HG03103 (cell line): ENCODE results near the gene COPS2.
"Not testable (repeated sequence)": the region's sequence is repeated elsewhere in the genome, so short reads cannot be mapped to it uniquely, and the experiment has no call there.

Experiments used
- ATAC-seq: cut with Tn5 transposase; IDR thresholded peaks from one replicate; pipeline ENCODE4 v1.9.1; 2021; ENCODE audit warnings: low read depth; ENCODE audit not compliant: unreplicated experiment

Gene COPS2

DNA sequence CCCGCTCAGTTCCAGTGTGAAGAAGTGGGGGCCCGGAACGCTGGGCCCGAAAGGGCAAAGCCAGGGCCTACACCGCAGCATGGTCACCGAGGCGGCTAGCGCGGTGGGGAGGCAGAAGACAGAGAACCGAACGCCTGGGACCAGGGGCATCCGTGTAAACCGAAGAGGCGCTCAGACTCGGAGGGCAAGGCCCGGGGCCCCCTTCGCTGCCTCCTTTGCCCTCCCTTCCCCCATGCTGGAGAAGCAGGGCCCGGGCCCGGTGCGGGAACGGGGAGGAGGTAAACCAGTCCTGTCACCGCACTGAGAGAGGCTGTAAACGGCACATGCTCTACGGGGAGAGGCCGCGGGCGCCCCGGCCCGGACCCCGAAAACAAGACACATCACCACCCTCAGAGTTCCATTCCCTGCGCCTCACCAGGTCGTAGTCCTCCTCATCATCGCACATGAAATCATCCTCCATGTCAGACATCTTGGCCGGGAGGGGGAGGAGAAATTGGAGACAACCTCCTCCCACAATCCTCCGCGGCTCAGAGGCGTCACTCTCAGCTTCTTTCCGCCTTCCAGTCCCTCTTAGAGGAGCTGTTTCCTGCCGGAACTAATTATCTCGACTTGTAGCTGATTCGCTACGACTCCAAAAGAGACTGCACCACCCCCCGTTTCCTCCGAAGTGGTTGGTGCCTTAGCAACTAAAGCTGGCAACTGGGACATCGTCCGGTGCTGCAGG, at the start of gene COPS2:
TSS of gene COPS2 (minus strand) at position 490 of the 724 bp plus-strand sequence. CDS start at position 469, 21 bp downstream.
- ATAC-seq: peak; percentile 91

DNA sequence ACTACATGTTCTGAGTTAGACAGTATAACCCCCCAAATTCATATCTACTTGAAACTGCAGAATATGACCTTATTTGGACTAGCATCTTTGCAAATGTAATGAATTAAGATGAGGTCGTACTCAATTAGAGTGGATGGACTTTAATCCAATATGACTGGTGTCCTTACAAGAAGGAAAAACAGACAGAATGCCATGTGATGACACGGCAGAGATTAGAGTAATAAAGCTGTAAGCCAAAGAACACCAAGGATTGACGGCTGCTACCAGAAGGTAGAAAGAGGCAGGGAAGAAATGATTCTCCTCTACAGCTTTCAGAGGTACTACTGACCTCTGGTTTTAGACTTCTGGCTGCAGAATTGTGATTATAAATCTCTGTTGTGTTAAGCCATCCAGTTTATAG, 44.9 kb upstream of the COPS2 start:
- ATAC-seq: no peak

DNA sequence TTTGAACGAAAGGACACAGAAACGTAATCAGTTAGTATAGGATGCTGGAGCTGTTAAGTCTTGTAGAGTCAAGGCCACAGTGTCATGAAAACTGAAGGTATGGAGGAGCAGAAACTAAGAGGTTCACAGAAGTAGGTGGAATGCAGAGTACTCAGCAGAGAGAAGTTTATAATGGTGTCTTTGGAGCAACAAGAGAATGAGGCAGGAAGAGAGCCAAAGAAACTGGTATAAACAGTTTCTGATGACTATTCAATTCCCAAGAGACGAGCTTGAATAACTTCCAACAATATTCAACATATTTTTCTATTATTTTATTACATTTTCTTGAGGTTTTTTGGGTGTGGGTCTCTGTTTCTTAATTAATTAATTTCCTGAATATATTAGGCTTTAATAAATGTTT, 44.3 kb upstream of the COPS2 start:
- no peak for ATAC-seq

DNA sequence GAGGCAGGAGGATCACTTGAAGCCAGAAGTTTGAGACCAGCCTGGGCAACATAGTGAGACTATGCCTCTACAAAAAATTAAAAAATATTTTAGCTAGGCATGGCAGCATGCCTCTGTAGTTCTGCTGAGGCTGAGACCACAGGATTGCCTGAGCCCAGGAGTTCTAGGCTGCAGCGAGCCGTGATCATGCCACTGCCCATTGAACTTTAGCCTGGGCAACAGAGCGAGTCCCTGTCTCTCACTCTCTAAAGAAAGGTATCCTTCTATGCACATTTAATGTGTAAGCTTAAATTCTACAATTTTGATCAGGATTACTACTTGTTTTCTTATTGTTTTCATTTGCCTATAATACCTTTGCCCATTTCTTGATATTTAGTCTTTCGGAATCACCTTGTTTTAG, 41.5 kb upstream of the COPS2 start:
- no peak for ATAC-seq

DNA sequence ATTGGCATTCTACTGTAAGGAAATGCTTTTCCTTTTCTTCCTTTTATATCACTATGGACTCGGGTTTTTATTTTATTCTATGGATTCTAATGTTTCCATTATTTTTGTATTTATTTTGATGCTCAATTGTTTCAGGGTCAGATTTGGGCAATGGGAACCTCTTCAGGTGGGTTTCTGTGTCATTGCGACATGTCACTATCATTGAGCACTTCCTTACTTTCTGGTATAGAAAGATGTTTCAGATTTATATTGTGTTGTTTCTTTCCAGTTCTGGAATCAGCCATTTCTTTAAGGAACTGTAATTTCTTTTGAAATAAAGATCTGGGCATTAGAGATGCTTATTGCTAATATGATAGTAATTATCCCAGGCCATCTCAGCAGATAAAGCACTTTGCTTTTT, 36.5 kb upstream of the COPS2 start:
- no peak for ATAC-seq

DNA sequence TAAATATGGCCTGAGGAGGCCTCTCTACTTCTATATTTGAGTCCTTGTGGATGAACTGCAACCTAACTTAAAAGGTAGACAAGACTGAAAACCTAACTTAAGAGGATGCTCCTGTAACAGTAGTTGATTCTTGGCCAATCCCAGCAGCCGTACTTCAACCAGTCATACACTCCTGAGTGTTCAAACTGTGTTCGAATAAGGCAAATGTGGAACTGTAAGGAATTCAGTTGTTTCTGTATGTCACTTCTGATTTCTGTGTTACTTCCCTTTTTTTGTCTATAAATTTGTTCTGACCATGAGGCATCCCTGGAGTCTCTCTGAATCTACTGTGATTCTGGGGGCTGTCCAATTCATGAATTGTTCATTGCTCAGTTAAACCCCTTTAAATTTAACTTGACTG, 35.2 kb upstream of the COPS2 start:
- ATAC-seq: no peak

DNA sequence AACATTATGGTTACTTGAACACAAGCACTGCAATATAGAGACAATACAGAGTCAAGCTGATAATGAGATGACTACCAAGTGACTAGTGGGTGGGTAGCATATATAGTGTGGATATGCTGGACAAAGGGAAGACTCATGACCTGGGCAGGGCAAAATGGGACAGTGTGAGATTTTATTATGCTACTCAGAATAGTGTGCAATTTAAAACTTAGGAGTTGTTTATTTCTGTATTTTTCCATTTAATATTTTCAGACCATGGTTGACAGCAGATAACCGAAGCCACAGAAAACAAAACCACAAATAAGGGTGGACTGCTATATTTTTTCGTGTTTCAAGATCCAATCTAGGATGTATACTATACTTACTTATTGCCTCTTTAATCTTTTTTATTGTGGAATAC, 34.2 kb upstream of the COPS2 start:
- no peak for ATAC-seq

DNA sequence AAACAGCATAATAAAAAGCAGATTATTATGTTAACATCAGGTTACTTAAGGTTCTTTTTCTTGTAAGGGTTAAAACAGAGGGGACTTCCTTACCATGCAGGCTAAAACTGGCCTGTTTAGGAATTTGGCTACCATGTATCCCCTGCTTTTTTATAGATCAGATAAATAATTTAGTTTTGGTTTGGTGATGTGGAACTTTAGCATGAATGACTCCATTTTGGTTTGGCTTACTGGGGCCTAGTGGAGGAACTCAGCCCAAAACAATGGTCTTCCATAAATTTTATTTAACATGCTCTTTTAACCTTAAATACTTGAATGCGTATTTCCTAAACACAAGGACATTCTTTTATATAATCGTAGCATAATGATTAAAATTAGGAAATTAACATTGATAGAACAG, 33.5 kb upstream of the COPS2 start:
- no peak for ATAC-seq

DNA sequence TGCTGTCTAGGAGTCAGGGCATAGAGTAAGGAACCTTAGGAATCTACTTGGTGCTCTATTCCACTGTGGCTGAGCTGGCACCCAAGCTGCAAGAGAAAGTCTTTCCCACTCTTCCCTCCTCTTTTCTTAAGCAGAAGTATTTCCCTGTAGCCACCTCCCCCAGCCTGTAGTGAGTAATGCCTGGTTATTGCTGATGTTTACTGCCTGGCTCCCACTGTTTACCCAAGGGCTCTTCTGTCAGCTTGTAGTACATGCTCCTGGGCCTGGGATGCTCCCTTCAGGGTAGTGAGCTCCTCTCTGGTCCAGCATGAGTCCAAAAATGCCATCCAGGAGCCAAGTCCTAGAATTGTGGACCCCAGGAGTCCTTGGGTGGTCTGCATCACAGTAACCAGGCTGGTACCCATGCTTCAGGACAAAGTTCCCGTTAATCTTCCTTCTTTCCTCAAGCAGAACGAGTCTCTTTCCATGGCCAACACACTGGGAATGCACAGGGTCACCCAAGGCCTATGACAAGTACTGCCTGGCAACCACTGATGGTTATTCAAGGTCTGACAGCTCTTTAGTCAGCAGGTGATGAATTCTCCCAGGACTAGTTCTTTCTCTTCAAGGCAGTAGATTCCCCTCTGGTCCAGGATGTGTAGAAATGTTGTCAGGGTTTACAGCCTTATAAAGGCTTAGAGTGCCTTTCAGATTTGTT, 32.3 kb upstream of the COPS2 start:
- ATAC-seq: no peak

DNA sequence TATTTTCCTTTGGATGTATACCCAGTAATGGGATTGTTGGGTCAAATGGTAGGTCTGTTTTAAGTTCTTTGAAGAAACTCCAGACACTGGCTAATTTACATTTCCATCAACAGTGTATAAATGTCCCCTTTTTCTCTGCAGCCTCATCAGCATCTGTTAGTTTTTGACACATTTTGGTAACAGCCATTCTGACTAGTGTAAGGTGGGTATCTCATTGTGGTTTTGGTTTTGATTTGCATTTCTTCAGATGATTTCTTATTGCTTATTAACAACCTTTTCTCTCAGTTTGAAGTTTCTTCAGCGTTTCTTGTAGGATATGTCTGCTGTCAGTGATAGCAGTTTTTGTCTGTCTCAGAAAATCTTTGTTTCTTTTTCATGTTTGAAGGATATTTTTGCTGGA, 30.1 kb upstream of the COPS2 start:
- no peak for ATAC-seq

DNA sequence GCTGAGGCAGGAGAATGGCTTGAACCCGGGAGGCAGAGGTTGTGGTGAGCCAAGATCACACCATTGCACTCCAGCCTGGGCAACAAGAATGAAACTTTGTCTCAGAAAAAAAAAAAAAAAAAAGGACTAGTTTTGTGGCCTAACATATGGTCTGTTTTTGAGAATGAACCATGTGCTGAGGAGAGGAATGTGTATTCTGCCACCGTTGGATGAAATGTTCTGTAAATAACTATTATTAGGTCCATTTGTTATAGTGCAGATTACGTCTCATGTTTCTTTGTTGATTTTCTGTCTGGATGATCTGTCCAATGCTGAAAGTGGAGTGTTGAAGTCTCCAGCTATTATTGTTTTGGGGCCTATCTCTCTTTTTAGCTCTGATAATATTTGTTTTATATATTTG, 28.3 kb upstream of the COPS2 start:
- ATAC-seq: not testable (repeated sequence)

DNA sequence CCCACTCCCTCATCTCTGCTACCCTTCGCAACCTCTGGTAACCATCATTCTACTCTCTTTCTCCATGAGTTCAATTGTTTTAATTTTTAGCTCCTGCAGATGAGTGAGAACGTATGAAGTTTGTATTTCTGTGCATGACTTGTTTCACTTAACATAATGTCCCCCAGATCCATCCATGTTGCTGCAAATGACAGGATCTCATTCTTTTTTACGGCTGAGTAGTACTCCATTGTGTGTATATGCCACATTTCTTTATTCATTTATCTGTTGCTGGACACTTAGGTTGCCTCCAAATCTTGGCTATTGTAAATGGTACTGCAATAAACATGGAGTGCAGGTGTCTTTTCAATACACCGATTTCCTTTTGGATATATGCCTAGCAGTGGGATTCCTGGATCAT, 26.7 kb upstream of the COPS2 start:
- ATAC-seq: no peak

DNA sequence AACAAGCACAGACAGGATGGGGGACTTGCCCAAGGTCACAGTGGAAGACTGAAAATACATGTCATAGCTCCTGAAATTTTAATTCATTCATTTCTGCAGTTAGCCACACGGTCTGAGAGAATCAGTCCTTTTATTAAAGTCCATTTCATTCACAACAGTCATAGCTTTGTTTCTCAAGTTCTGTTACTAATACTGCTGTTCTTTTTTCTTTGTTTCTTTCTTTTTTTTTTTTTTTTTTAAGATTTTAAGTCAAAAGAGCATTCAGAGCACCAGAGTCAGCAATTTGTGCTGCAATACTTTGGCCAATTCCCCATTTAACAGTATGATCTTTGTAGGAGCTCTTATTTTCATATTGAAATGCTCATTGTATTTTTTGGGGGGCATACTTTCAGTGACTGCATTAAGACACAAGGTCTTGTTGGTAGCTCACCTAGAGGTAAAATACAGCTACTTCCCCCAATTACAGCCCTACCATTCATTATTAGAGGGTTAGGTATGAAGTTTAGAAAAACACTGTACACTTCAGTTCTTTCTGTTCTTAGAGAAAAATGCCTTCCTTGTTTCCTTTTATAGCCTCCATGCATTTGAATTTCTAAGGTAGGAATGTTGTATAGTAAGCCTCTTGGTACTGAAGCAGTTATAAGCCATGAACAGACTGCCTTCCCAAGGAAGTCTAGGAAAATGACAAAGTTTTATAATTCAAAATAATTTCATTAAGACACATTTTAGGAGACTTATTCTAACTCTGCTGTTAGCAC, 24.2 kb upstream of the COPS2 start:
- ATAC-seq: no peak

DNA sequence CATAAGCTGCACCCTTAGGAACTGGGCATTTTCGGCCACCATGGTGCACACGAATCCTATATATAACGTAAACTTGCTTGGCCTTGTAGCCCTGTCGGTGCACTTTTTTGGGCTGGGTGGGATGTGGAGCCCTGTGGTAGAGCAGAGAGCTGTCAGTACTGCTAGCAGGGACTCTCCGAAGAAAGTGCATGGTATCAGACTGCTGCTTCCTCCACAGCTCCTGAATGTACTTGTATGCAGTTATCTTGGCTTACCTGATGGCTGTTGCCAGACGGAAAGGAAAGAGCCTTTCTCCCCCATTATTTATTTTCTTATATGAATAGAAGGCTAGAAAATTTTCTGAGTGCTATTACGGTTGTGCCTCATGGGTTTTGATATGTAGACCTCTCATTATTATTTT, 23.1 kb upstream of the COPS2 start:
- no peak for ATAC-seq

DNA sequence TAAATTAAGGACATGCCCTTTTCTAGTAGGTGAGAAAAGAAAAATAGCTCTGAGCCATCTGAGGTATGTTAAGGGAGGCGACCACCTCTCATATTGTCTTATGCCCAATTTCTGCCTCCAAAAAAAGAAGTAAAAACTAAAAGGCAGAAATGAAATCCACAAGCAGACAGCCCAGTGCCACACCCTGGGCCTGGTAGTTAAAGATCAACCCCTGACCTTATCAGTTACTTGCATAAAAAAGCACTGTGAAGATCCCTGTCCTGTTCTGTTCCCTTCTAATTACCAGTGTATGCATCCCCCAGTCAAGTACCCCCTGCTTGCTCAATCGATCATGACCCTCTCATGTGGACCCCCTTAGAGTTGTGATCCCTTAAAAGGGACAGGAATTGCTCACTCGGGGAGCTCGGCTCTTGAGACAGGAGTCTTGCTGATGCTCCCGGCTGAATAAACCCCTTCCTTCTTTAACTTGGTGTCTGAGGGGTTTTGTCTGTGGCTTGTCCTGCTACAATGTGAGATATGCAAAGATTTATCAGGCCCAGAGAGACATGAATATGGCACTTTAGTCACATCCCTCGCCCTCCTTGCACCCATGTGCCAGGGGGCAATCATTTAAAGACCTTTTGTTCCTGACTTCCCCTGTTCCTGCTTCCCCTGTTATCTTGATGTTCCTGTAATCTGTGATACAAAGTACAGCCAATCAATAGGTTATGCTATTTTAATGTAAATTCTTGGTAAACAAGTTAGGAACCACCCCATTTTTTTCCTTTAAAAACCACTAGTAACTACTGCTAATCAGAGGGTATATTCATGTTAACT, 20.4 kb upstream of the COPS2 start:
- ATAC-seq: not testable (repeated sequence)

DNA sequence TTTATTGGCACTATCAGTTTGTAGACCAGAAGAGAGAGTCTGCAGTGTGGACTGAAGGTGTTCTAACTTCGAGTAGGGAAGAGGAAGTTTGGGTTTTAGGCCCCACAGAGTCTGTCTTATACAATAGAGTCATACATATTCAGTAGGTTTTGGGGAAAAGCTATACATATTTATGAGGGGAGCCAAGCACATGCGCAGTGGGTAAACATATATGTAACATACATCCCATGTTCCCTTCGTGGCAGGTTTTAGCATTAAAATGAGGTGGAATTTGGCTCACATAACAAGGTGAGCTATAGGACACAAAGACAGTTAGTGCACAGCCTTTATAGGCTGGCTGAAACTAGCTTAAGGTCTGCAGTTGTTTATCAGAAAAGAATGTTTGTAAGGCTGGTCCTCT, 19.5 kb upstream of the COPS2 start:
- ATAC-seq: no peak

DNA sequence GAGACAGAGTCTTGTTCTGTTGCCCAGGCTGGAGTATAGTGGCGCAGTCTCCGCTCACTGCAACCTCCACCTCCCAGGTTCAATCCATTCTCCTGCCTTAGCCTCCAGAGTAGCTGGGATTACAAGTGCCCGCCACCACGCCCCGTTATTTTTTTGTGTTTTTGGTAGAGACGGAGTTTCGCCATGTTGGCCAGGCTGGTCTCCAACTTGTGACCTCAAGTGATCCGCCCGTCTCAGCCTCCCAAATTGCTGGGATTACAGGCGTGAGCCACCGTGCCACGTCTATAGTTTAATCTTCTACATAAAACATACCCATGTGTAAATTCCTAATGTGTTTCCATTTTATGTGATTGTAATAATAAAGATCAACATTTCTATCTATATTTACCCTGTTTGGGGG, 16.4 kb upstream of the COPS2 start:
- ATAC-seq: no peak

DNA sequence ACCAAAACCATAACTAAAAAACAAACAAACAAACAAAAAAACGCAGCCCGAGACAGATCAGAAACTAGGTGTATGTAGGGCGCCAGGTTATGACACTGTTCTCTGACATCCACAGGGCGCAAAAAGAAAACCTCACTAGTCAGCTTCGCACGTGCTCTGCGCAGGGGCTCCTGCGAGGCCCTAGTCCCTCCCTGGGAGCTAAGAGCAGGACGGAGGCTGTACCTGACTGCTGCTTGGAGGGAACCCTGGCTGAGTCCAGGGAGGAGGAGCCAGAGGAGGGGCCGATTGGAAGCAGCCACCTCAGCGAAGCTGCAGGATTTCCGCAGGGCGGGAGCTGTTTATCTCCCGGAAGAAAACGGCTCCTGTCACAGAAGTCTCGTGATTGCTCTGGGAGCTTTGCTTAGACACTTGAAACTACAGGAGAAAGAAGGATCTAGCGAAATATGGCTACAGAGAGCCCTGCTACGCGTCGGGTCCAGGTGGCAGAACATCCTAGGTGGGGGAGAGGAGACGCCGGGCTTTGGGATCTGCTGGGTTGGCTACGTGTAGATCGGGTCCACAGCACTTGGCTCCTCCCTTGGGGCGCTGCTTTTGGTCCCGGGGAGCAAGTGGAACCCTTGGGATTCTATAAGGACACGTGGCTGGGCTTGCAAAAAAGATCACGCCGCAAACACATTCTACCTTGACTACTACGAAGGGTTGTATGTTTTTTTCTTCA, 14.6 kb upstream of the COPS2 start, which contains the start of gene GALK2:
TSS of gene GALK2 (plus strand) at position 368 of the 718 bp plus-strand sequence. CDS start at position 444, 76 bp downstream.
- peak; percentile 91 for ATAC-seq

DNA sequence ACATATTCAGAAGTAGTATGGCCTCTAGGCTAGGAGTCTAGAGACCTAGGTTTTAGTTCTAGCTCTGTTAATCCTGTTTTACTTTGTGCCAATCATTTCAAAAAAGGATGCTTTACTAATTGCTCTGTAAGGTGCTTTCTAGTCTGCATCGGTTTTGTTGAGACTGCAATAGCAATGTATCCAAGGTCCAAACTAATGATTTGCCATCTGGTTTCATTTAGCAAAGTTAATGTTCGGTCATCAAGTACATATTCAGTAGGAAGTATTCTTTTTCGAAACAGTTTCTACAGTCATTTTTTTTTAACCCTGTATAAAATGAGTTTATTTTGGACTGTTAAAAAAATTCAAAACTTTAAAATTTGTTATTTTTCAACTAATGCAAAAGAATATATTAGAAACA, 12.6 kb upstream of the COPS2 start:
- no peak for ATAC-seq

DNA sequence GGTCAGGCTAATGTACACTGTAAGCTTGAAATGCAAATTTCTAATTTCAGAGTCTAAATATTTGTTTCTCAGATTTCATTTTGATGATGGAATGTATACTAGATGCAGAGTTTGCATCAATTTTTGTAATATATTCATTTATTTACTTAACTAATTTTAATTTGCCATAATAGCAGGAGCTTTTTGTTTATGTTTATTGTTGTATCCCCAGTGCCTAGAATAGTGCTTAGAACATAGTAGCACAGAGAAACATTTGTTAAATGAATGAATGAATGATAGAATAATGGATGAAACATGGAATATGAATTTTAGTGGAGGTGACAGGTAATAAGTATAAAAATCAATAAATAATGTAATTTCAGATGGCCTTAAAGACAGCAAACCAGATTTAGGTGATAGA, 9.5 kb upstream of the COPS2 start:
- ATAC-seq: no peak
